Measurements from ENCODE around the gene ISLR2.
"Not testable (repeated sequence)": the region's sequence is repeated elsewhere in the genome, so short reads cannot be mapped to it uniquely, and the experiment has no call there.

The ISLR2 gene

GRCh38 chr15:74158855-74159650, 28.7 kb downstream of the ISLR2 start:
- no peak for DNase-seq

- DNase-seq = no peak
These were observed 29.4 kb downstream of the ISLR2 start for GRCh38 chr15:74159773-74160172.

GRCh38 chr15:74160390-74160789, 30.0 kb downstream of the ISLR2 start:
- DNase-seq = not testable (repeated sequence)

- DNase-seq = not testable (repeated sequence)
These were observed 31.8 kb downstream of the ISLR2 start for GRCh38 chr15:74162195-74162536.

- DNase-seq = no peak
These were observed 35.1 kb downstream of the ISLR2 start for GRCh38 chr15:74165461-74165860.

GRCh38 chr15:74167891-74168331, 37.5 kb downstream of the ISLR2 start:
- DNase-seq = no peak

- DNase-seq = no peak
These were observed 38.3 kb downstream of the ISLR2 start for GRCh38 chr15:74168711-74169126.

GRCh38 chr15:74170071-74170844, 39.9 kb downstream of the ISLR2 start:
- no peak for DNase-seq

GRCh38 chr15:74170875-74171578, 40.6 kb downstream of the ISLR2 start:
- DNase-seq = no peak

GRCh38 chr15:74171965-74172541, 41.7 kb downstream of the ISLR2 start:
- no peak for DNase-seq

- DNase-seq = no peak
These were observed 42.5 kb downstream of the ISLR2 start for GRCh38 chr15:74172701-74173379.

- no peak for DNase-seq
These were observed 43.2 kb downstream of the ISLR2 start, which contains the start of gene ISLR for GRCh38 chr15:74173380-74174218. TSS of gene ISLR (plus strand) at chr15:74173710. CDS start at chr15:74174859, 1,149 bp downstream.

- DNase-seq = no peak
These were observed 44.0 kb downstream of the ISLR2 start for GRCh38 chr15:74174219-74174957.

- no peak for DNase-seq
These were observed 44.5 kb downstream of the ISLR2 start for GRCh38 chr15:74174958-74175253.

- DNase-seq = no peak
These were observed 45.1 kb downstream of the ISLR2 start for GRCh38 chr15:74175271-74176191.

- no peak for DNase-seq
These were observed 46.2 kb downstream of the ISLR2 start for GRCh38 chr15:74176262-74177214.

- no peak for DNase-seq
These were observed 48.1 kb downstream of the ISLR2 start for GRCh38 chr15:74178326-74179100.

Measured in hematopoietic multipotent progenitor cell treated with erythropoietin and hydrocortisone succinate and interleukin-3 and kit ligand, for 6 days (in vitro differentiated cells).